Natural killer cell treated with Interleukin-12 subunit alpha and Interleukin-12 subunit beta and Interleukin-15 and Interleukin-18, amount 100 ng/mL, for 72 hours (primary cell): Measurements from ENCODE around the gene MPV17L. TPM values are rescaled to one million over a fixed set of nuclear protein-coding genes. Genes with fewer than 3 reads are reported as not detected.
"Not testable (repeated sequence)": the region's sequence is repeated elsewhere in the genome, so short reads cannot be mapped to it uniquely, and the experiment has no call there.

ENCODE experiments used
- ATAC-seq, 2 donors: fragments of 150-1000 bp; cut with Tn5 transposase in 1 of 2; sonication (Bioruptor Pico), chemical (Tn5 transposase) in 1 of 2; 2 replicates each; pipeline ENCODE4 v1.10.0; 2021
- DNase-seq: peaks from one replicate; pipeline ENCODE4 v3.0.0; 2022; ENCODE audit warnings: low spot score
- H3K27ac Mint-ChIP-seq, 2 donors: 1 replicate in 1 of 2; 2 replicates in 1 of 2; pipeline ENCODE4 v1.8.0; 2022; ENCODE audit warnings: mixed read lengths in 2 of 2, mild to moderate bottlenecking in 1 of 2, moderate library complexity in 1 of 2
- H3K27me3 Mint-ChIP-seq, 2 donors: 1 replicate in 1 of 2; 2 replicates in 1 of 2; pipeline ENCODE4 v1.8.0; 2022; ENCODE audit warnings: mixed read lengths in 2 of 2
- H3K36me3 Mint-ChIP-seq: one replicate; pipeline ENCODE4 v1.8.0; 2022; ENCODE audit warnings: mixed read lengths
- H3K4me1 Mint-ChIP-seq, 2 donors: 1 replicate in 1 of 2; 2 replicates in 1 of 2; pipeline ENCODE4 v1.8.0; 2022; ENCODE audit warnings: low read depth in 2 of 2, mixed read lengths in 2 of 2, mild to moderate bottlenecking in 1 of 2
- H3K4me3 Mint-ChIP-seq: one replicate; pipeline ENCODE4 v1.8.0; 2022; ENCODE audit warnings: mixed read lengths
- H3K9me3 Mint-ChIP-seq: 2 replicates; pipeline ENCODE4 v1.8.0; 2022; ENCODE audit warnings: mixed read lengths
- total RNA-seq, 2 donors: library from RNA; stranded (reverse); gene quantifications; one replicate each; pipeline ENCODE4 v1.2.3, GENCODE V29; 2022

The MPV17L gene
- total RNA-seq, 2 donors from 2014 or later = 0.08 to 0.38 TPM

DNA sequence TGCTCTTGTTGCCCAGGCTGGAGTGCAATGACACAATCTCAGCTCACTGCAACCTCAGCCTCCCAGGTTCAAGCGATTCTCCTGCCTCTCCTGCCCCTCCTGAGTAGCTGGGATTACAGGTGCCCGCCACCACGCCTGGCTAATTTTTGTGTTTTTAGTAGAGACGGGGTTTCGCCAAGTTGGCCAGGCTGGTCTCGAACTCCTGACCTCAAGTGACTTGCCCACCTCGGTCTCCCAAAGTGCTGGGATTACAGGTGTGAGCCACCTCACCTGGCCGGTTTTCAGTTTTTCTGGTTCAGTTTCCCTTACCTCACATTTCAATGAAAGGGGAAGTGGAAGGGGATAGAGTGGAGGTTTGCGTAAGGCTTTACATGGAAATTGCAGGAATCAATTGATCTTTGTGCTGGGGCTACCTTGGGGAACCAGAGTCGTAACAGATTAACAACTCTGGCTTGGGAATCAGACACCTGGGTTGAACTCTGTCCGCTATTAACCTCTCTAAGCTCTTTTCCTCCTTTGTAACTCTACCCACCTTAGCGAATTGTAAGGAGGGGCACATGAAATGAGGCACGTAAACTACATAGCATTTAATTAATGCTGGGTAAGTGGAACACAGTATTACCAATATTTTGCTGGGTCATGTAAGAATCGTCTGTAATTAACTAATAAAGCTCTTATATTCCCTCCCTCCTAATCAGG, 3.2 kb downstream of the MPV17L start:
- H3K27me3 Mint-ChIP-seq = peaks cover 10 to 18% of the 10 kb centered on the region in 2 donors
- H3K36me3 Mint-ChIP-seq = no peaks in the 10 kb centered on the region
- H3K4me3 Mint-ChIP-seq = no peak overlapping the region
- no peak overlapping the region for H3K27ac Mint-ChIP-seq
- H3K4me1 Mint-ChIP-seq = no peaks in the 10 kb centered on the region
- no peak for DNase-seq
- ATAC-seq = no peak
- no peaks in the 10 kb centered on the region for H3K9me3 Mint-ChIP-seq

DNA sequence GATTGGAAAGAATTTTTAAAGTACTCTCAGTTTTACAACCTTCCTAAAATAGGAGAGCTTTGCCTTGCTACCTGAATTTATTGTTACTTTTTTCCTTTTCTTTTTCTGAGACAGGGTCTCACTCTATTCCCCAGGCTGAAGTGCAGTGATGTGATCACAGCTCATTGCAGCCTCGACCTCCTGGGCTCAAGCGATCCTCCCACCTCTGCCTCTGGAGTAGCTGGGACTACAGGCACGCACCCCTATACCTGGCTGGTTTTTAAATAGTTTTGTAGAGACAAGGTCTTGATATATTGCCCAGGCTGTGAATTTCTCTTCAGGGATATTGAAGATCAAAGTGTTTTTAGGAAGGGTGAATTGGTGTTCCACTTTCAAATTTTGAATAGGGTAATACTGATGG, 3.8 kb downstream of the MPV17L start:
- Mint-ChIP-seq H3K27me3 (peaks cover 10 to 18% of the 10 kb centered on the region in 2 donors), H3K27ac (no peak overlapping the region), H3K4me1 (no peaks in the 10 kb centered on the region), H3K4me3 (no peak overlapping the region), H3K36me3 (no peaks in the 10 kb centered on the region), H3K9me3 (no peaks in the 10 kb centered on the region)
- DNase-seq (no peak), ATAC-seq (no peak)

GRCh38 chr16:15400314-15400713, 4.8 kb downstream of the MPV17L start:
- not testable (repeated sequence) for H3K27me3 Mint-ChIP-seq, H3K4me1 Mint-ChIP-seq, H3K27ac Mint-ChIP-seq, H3K36me3 Mint-ChIP-seq, DNase-seq, H3K4me3 Mint-ChIP-seq, H3K9me3 Mint-ChIP-seq, ATAC-seq

DNA sequence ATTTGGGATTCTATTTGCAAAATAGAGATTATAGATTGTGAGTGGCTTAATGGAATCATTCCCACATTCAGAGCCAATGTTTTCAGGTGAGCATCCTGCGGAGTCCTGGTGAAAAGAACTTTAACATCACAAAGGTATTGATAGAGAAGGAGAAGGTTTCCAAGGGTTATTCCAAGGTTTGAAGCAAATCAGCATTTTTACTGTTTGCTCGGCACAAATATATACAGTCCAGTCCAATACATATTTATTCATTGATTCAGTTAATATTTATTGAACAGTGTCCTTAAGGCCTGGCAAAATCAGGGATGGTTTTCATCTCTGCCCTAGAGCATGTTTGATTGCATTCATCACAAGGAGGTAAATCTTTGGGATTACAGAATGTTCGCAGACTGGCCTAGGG, 6.4 kb downstream of the MPV17L start:
- no peaks in the 10 kb centered on the region for H3K9me3 Mint-ChIP-seq
- ATAC-seq = no peak
- no peak overlapping the region for H3K27ac Mint-ChIP-seq
- DNase-seq = no peak
- H3K36me3 Mint-ChIP-seq = no peaks in the 10 kb centered on the region
- H3K27me3 Mint-ChIP-seq = peaks cover 3 to 4% of the 10 kb centered on the region in 2 donors
- no peak overlapping the region for H3K4me3 Mint-ChIP-seq
- no peaks in the 10 kb centered on the region for H3K4me1 Mint-ChIP-seq

DNA sequence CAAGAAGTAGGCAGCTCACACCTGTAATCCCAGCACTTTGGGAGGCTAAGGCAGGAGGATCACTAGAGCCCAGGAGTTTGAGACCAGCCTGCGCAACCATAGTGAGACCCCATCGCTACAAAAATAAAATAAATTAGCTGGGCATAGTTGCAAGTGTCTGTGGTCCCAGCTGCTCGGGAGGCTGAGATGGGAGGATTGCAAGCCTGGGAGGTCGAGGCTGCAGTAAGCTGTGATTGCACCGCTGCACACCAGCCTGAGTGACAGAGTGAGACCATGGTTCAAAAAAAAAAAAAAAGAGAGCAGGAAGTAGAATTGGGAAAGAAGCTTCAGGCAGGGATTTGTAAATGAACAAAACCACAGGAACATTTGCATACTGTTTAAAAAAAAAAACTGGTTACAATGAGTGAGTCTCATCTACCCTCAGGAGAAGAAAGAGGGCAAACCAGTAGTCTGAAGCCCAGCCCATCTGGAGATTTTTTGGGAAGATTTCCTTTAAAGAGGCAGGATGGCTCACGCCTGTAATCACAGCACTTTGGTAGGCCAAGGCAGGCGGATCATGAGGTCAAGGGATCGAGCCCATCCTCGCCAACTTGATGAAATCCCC, 7.9 kb downstream of the MPV17L start:
- H3K36me3 Mint-ChIP-seq = no peaks in the 10 kb centered on the region
- no peak overlapping the region for H3K27ac Mint-ChIP-seq
- H3K9me3 Mint-ChIP-seq = no peaks in the 10 kb centered on the region
- H3K4me3 Mint-ChIP-seq = no peak overlapping the region
- DNase-seq (no peak), ATAC-seq (peak; percentile 27 to 67)
- no peaks in the 10 kb centered on the region for H3K27me3 Mint-ChIP-seq
- no peaks in the 10 kb centered on the region for H3K4me1 Mint-ChIP-seq

GRCh38 chr16:15404091-15404490, 8.5 kb downstream of the MPV17L start:
- H3K9me3 Mint-ChIP-seq, H3K36me3 Mint-ChIP-seq, H3K4me3 Mint-ChIP-seq, DNase-seq, H3K4me1 Mint-ChIP-seq, ATAC-seq, H3K27me3 Mint-ChIP-seq, H3K27ac Mint-ChIP-seq: not testable (repeated sequence)

DNA sequence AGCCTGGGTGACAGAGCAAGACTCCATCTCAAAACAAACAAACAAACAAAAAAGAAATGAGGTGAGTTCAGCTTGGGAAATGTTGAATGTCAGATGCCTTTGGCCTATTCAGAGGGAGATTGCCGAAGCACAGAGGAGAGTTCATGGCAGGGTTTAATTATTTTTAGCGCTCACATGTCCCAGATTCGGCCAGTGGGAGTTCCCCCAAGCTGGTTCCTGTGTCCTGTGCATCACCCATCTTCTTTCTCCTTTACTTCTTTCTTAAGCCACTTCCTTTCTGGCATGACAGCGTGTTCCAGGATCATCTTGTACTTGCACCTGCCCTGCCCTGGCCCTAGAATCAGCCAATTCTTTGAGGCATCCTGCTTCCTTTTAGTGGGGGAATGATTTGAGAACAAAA, 9.2 kb downstream of the MPV17L start:
- H3K4me3 Mint-ChIP-seq = no peak overlapping the region
- H3K27me3 Mint-ChIP-seq = no peaks in the 10 kb centered on the region
- H3K9me3 Mint-ChIP-seq = no peaks in the 10 kb centered on the region
- no peaks in the 10 kb centered on the region for H3K4me1 Mint-ChIP-seq
- DNase-seq (no peak), ATAC-seq (no peak)
- H3K36me3 Mint-ChIP-seq = no peaks in the 10 kb centered on the region
- H3K27ac Mint-ChIP-seq = no peak overlapping the region

DNA sequence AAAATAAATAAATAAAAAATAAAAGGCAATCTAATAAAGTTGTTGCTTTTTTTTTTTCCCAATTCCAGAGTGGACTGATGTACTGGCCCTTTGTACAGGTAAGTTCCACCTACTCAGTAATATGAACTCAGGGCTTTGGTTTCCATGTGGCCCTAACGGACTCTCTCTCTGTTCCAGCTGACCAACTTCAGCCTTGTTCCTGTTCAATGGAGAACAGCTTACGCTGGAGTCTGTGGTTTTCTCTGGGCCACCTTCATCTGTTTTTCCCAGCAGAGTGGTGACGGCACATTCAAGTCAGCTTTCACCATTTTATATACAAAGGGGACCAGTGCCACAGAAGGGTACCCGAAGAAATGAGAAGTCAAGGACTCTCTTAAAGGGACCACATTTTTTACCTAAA, 12.2 kb downstream of the MPV17L start:
- H3K27ac Mint-ChIP-seq, DNase-seq, H3K9me3 Mint-ChIP-seq, ATAC-seq, H3K27me3 Mint-ChIP-seq, H3K4me3 Mint-ChIP-seq, H3K36me3 Mint-ChIP-seq, H3K4me1 Mint-ChIP-seq: not testable (repeated sequence)

DNA sequence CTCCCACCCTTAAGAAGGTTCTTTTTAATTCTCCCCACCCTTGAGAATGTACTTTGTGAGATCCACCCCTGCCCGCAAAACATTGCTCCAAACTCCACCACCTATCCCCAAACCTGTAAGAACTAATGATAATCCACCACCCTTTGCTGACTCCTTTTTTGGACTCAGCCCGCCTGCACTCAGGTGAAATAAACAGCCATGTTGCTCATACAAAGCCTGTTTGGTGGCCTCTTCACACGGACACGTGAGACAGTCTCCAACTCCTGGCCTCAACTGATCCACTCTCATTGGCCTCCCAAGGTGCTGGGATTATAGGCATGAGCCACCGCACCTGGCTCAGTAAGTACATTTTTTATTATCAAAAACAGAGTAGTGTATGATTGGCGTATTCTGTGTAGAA, 13.9 kb downstream of the MPV17L start:
- H3K4me3 Mint-ChIP-seq, H3K27ac Mint-ChIP-seq, H3K9me3 Mint-ChIP-seq, H3K4me1 Mint-ChIP-seq, H3K36me3 Mint-ChIP-seq, DNase-seq, H3K27me3 Mint-ChIP-seq, ATAC-seq: not testable (repeated sequence)

DNA sequence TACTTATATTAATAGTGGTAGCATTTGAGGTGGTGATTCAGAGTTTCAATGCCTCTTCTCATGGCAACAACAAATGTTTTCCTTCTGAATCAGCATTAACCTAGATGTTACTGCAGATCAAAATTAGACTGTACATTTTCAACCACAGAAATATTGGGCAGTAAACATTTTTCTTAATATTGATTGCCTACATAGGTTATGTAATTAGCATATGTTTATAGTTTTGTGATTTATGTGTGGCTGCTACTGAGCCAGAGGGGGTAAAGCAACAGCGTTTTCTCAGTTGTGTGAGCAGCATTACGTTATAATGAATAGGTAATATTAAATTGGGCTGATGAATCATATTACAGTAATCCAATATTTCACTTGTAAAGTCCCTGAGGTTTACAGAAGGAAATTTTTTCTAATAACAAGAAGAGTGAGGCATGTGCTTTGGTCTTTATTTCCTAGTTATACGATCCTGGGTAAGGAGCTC, 20.0 kb downstream of the MPV17L start:
- no peaks in the 10 kb centered on the region for H3K9me3 Mint-ChIP-seq
- peaks cover 6 to 12% of the 10 kb centered on the region in 2 donors for H3K27me3 Mint-ChIP-seq
- H3K27ac Mint-ChIP-seq = no peak overlapping the region
- H3K4me1 Mint-ChIP-seq = no peaks in the 10 kb centered on the region
- DNase-seq (no peak), ATAC-seq (no peak)
- no peaks in the 10 kb centered on the region for H3K36me3 Mint-ChIP-seq
- no peak overlapping the region for H3K4me3 Mint-ChIP-seq

DNA sequence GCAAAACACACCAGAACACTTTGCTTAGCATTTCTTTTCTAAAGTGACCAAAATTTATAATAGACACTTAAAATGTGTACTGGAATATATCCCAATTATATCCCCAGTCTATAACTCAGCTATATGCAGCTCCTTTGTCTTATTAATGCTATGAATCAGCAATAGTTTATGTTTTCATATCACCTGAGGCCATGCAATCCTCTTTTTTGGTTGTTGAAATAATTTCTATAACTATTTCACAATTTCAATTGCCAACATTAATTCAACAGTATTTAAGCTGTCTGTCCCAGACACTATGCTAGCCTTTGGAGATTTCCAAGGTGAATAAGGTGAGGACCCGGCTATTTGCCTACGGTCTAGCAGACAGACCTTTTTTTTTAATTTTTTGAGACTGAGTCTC, 21.6 kb downstream of the MPV17L start:
- no peaks in the 10 kb centered on the region for H3K4me1 Mint-ChIP-seq
- H3K27me3 Mint-ChIP-seq = peaks cover 8 to 19% of the 10 kb centered on the region in 2 donors
- H3K9me3 Mint-ChIP-seq = no peaks in the 10 kb centered on the region
- ATAC-seq = no peak
- H3K36me3 Mint-ChIP-seq = no peaks in the 10 kb centered on the region
- no peak overlapping the region for H3K27ac Mint-ChIP-seq
- DNase-seq = no peak
- H3K4me3 Mint-ChIP-seq = no peak overlapping the region

DNA sequence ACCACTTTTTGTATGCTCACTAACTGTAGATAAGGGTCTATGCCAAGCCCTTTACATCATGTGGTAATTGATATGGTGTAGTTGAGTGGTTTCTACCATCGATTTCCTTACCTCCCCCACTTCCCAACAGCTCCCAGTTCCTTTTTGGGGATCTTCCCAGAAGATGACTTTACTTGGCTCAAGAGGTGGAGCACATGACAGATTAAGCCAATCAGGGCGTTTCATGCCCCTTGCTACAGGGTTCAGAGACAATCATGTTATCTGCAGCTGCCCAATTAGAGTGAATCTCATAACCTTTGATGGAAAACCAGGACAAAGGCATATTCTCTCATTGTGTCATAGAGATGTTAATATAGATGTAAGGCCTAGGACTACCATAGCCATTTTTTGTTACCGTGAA, 22.7 kb downstream of the MPV17L start:
- no peaks in the 10 kb centered on the region for H3K4me1 Mint-ChIP-seq
- H3K4me3 Mint-ChIP-seq = no peak overlapping the region
- H3K27me3 Mint-ChIP-seq = peaks cover 8 to 19% of the 10 kb centered on the region in 2 donors

DNA sequence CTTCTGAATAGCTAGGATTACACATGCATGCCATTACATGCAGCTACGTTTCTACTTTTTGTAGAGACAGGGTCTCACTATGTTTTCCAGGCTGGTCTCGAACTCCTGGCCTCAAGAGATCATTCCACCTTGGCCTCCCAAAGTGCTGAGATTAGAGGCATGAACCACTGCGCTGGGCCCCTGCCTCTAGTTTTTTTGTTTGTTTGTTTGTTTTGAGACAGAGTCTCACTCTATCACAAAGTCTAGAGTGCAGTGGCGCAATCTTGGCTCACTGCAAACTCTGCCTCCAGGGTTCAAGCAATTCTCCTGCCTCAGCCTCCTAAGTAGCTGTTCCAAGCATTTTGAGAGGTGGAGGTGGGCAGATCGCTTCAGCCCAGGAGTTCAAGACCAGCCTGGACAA, 26.1 kb downstream of the MPV17L start:
- H3K4me3 Mint-ChIP-seq, H3K27ac Mint-ChIP-seq, H3K4me1 Mint-ChIP-seq, ATAC-seq, H3K36me3 Mint-ChIP-seq, DNase-seq, H3K9me3 Mint-ChIP-seq: not testable (repeated sequence)
- H3K27me3 Mint-ChIP-seq = peaks cover 8 to 15% of the 10 kb centered on the region in 2 donors

More for the DNA sequence above, 22.7 kb downstream of the MPV17L start:
- no peaks in the 10 kb centered on the region for H3K36me3 Mint-ChIP-seq
- H3K27ac Mint-ChIP-seq = no peak overlapping the region
- DNase-seq (no peak), ATAC-seq (no peak)
- no peaks in the 10 kb centered on the region for H3K9me3 Mint-ChIP-seq

GRCh38 chr16:15422222-15422621, 26.7 kb downstream of the MPV17L start:
- no peaks in the 10 kb centered on the region for H3K9me3 Mint-ChIP-seq
- H3K4me1 Mint-ChIP-seq = no peaks in the 10 kb centered on the region
- no peak overlapping the region for H3K4me3 Mint-ChIP-seq
- no peak for DNase-seq
- no peaks in the 10 kb centered on the region for H3K36me3 Mint-ChIP-seq
- no peak for ATAC-seq
- H3K27ac Mint-ChIP-seq = no peak overlapping the region
- H3K27me3 Mint-ChIP-seq = peaks cover 8 to 15% of the 10 kb centered on the region in 2 donors
